ENCODE data around the gene REM2.

Gene REM2

DNA sequence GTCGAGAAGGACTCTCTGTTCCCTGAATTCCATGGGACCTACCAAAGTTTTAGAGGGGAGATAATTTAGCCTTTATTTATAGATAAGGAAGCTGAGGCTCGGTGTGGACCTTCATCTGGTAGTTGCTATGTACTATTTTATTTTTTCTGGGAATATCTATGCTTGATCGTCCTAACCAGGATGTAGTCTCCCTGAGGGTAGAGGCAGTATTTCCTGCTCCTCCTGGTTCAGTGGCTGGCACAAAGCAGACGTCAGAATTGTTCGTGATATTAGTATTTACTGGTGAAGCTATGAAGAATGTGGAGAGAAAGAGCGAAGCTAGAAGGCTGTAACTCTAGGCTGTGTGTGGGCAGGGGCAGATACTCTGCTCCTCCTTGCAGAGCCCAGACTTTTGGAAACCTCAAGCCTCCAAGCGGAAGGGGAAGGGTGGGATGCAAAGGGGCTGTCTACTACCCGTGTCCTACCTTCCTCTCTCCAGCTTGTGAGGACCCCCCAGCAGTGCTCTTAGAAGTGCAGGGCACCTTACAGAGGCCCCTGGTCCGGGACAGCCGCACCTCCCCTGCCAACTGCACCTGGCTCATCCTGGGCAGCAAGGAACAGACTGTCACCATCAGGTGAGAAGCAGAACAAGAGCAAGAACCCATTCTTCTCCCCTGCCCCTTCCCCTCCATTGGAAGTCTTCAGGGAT lies 10.0 kb upstream of the REM2 start:
- no peak for DNase-seq (ENCODE audit: low read depth)

DNA sequence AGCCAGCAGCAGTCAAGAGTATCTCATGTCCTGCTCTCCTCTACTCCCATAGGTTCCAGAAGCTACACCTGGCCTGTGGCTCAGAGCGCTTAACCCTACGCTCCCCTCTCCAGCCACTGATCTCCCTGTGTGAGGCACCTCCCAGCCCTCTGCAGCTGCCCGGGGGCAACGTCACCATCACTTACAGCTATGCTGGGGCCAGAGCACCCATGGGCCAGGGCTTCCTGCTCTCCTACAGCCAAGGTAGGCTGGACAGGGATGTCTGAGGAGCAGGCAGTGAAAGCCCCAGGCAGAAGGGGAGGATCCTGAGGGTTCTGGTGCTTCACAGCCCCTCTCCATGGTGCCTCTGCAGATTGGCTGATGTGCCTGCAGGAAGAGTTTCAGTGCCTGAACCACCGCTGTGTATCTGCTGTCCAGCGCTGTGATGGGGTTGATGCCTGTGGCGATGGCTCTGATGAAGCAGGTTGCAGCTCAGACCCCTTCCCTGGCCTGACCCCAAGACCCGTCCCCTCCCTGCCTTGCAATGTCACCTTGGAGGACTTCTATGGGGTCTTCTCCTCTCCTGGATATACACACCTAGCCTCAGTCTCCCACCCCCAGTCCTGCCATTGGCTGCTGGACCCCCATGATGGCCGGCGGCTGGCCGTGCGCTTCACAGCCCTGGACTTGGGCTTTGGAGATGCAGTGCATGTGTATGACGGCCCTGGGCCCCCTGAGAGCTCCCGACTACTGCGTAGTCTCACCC lies 7.8 kb upstream of the REM2 start:
- no peak for DNase-seq (ENCODE audit: low read depth)

DNA sequence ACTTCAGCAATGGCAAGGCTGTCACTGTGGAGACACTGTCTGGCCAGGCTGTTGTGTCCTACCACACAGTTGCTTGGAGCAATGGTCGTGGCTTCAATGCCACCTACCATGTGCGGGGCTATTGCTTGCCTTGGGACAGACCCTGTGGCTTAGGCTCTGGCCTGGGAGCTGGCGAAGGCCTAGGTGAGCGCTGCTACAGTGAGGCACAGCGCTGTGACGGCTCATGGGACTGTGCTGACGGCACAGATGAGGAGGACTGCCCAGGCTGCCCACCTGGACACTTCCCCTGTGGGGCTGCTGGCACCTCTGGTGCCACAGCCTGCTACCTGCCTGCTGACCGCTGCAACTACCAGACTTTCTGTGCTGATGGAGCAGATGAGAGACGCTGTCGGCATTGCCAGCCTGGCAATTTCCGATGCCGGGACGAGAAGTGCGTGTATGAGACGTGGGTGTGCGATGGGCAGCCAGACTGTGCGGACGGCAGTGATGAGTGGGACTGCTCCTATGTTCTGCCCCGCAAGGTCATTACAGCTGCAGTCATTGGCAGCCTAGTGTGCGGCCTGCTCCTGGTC lies 7.2 kb upstream of the REM2 start:
- no peak for DNase-seq (ENCODE audit: low read depth)

DNA sequence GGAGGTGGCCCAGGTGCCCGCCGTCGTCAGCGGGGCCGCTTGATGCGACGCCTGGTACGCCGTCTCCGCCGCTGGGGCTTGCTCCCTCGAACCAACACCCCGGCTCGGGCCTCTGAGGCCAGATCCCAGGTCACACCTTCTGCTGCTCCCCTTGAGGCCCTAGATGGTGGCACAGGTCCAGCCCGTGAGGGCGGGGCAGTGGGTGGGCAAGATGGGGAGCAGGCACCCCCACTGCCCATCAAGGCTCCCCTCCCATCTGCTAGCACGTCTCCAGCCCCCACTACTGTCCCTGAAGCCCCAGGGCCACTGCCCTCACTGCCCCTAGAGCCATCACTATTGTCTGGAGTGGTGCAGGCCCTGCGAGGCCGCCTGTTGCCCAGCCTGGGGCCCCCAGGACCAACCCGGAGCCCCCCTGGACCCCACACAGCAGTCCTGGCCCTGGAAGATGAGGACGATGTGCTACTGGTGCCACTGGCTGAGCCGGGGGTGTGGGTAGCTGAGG lies 6.0 kb upstream of the REM2 start:
- DNase-seq (ENCODE audit: low read depth) = no peak

DNA sequence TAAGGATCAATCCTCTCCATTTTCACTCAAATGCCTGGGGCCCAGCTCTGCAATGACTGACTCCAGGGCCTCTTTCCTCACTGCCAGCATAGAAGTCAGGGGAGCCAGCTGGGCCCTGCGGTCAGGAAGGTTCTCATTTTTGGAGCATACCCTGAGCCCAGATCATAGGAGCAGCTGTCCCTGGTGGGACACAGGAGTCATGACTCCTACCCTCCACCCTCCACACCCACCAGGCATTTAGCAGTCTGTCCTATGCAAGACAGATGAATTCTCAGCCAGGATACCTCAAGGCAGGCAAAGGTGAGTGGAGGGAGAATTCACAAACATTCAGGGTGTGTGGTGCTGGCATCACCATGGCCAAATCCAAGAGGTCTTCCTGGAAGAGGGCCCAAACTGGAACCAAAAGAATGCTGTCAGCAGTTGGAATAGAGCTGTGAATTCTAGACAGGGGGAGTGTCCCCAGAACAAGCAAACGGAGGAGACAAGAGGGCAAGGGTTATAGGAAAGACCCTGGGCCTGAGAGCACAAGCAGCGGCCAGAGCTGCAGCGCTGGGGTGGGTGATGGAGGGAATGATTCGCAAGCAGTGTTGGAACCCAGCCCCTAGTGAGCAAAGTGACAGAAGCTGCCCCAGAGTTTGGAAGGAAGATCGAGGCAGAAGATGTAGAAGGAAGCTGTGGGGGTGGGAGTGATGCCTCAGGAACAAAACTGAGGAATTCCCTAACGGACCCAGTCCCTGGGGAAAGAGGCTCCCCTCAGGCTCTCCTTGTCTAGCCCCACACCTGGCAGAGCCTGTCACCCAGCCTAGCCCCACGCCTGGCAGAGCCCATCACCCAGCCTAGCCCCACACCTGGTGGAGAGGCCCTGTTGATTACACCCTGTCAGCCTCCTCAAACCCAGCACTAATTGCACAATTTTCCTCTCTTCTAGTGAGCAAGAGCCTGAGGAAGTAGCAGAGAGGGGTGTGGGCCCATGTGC lies 4.5 kb upstream of the REM2 start:
- no peak for DNase-seq (ENCODE audit: low read depth)

DNA sequence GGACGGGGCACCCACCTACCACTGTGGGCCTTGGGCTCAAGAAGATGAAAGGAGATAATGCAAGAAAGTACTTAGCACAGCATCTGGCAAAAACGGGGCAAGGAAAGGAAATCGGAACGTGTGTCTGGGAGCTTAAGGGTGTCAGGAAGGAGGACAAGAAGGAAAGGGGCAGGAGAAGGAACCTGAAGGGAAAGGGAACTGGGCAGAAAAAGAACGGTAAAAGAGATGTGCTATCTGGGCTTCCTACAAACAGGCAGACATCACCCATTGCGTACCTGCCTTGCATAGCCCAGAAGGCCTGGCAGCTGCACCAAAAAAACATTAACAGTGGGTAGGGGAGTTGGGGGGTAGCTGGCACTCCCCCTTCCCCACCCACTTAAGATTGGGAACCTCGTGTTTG lies 958 bp upstream of the REM2 start:
- no peak for DNase-seq (ENCODE audit: low read depth)

DNA sequence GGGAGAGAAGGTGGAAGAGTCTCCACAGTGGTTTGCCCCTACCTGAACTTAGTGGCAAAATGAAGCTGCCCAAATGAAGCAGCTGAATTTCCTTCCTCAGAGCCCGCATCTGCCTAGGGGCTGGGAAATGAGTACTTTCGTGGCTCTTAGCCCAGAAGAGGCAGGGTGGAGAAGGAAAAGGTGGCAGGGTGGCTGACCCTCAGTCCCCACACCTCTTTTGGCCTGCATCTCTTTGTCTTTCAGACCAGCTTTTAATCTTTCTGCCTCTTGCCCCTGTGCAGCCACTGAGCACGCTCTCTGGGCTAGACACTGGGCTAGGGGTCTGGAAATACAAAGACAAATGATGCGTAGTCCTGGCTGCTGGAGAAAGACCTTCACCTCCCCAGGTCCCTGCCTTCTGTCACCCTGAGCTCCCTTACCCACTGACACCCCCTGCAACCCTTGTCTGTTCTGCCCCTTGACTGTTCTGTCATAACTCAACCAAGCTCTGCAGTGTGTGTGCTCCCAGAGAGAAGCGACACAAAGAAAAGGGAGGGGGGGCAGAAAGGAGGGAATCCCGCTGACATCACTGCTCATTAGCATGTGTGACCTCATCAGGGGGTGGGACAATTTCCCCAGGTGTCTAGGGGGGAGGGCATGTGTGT lies 371 bp upstream of the REM2 start:
- no peak for DNase-seq (ENCODE audit: low read depth)

DNA sequence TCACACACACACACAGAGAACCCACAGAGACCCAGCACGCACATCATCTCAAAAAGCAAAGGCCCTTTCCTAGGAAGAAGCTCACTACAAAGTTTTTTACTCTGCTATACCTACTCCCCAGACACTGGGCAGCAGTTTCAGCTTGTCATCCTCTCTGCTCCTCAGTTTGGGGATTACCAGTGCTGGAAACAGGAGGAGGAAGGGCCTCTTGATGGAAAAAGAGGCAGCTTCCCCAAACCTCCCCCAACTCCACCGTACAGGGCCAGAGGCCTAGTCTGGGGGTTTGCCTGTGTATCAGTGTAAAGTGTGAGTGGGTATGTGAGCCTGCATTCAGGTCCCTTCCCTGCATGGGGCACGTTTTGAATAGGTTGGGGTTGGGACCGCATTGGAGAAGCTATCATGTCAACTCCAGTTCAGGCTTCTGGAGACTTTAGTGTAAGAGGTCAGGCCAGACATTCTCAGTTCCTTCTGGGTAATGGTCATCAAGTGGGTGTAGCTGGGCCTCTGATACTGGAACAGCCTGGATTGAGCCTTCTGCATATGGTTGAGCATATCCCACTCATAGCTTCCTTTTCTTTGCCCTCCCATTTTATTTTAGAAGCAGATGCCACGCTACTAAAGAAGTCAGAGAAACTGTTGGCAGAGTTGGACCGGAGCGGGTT lies 1.2 kb downstream of the REM2 start:
- no peak for DNase-seq (ENCODE audit: low read depth)

DNA sequence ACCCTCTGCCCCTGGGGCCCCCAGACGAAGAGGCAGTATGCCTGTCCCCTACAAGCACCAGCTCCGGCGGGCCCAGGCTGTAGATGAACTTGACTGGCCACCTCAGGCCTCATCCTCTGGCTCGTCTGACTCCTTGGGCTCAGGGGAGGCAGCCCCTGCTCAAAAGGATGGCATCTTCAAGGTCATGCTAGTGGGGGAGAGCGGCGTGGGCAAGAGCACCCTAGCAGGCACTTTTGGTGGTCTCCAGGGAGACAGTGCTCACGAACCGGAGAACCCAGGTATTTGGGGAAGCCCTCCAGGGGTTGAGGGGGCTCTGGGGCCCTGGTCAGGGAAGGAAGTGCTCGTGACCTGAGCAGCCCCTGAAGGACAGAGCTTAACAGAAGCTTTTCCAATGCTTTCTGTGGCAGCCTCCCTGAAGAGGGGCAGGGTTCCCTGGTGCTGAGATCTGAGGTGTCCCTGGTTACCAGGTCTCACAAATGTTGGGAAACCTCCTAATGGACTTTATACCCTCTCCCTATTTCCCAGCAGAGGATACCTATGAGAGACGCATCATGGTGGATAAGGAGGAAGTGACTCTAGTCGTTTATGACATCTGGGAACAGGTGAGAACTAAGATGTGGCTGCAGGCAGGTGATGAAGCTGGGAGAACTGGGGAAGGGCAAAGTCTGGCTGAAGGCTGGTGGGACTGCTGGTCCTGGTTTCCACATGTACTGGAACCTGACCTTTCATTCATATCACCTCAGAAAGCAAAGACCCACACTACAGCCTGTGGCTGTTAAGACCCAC lies 1.9 kb downstream of the REM2 start:
- no peak for DNase-seq (ENCODE audit: low read depth)

DNA sequence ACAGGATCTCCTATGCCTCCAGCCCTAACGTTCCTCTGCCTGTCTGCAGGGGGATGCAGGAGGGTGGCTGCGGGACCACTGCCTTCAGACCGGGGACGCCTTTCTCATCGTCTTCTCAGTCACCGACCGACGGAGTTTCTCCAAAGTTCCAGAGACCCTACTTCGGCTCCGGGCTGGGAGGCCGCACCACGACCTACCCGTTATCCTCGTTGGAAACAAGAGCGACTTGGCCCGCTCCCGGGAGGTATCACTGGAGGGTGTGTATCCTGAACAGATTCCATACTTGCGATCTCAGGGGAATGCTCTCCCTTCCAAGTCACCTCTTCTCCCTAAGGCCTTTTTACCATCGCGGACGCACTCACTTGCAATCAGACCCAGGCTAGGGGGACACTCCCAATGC lies 3.0 kb downstream of the REM2 start:
- no peak for DNase-seq (ENCODE audit: low read depth)

DNA sequence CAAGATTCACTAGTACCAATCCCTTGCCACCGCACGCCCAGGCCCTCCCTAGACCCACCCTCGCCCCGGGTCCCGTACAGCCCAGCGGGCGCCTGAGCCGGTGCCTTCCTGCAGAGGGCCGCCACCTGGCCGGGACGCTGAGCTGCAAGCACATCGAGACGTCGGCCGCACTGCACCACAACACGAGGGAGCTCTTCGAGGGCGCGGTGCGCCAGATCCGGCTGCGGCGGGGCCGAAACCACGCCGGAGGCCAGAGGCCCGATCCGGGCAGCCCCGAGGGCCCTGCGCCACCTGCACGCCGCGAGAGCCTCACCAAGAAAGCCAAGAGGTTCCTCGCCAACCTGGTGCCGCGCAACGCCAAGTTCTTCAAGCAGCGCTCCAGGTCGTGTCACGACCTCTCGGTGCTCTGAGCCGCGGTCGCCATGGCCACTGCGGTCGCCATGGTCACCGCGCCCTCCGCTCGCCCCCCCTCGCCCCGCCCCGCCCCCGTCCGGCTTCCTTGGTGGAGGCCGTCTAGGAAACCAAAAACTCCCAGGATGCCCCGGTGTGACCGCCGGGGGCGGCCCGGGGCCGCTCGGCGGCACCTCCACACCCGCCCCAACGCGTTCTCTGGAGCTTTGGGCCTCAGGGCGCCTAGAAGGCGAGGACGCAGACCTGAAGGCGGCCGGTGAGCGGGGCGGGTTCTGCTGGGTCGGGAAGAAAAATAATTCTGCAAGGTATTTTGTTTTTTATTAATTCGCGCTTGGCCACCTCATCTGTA lies 3.7 kb downstream of the REM2 start:
- DNase-seq (ENCODE audit: low read depth) = peak; percentile 41

DNA sequence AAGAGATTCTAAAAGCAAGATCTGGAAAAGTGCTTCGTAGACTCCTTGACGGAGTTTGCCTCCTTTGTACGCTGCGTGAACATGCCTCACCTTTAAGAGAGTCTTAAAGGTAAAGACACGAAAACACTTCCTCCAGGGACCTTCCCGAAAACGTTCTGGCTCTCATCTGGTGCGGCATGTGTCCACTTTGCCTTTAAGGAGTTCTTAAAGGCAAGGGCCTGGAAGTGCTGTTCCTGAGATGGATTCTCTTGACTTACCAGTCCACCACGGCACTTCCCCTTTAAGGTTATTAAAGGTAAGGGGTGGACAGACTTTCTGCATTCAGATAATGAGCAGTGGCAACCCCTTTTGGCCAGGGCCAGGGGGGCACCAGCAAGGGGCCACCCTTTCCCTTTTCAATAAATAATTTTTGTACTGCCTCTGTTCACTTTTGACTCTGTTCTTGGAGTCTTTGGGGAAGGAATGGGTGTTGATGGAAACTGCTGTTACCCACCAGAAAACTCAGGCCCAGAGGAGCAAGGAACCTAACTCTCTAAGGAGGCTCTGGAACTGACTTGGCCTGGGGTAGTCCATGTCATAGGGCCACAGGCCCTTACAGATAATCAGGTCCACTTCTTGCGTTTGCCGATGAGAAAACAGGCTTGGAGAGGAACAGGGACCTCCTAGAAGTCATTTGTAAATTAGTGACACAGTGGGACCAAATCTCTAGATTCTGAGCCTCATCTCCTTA lies 4.4 kb downstream of the REM2 start:
- no peak for DNase-seq (ENCODE audit: low read depth)

DNA sequence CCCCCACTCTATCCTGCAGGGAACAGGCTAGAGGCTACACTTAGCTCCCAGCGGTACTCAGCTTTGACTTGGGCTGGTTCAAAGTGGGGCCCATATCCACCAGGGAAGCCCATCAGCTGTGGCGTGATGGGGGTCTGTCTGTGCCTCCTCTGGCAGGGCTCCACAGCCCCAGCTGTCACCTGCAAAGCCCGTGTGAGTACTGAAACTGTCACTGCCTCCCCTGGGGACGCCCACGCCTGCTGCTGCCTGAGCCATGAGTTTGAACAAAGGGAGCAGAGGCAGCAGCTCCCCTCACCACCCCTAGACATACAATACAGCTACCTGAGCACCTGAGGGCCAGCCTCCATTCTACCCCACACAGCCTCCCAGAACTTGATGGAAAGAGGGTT lies 5.0 kb downstream of the REM2 start:
- DNase-seq (ENCODE audit: low read depth) = no peak

DNA sequence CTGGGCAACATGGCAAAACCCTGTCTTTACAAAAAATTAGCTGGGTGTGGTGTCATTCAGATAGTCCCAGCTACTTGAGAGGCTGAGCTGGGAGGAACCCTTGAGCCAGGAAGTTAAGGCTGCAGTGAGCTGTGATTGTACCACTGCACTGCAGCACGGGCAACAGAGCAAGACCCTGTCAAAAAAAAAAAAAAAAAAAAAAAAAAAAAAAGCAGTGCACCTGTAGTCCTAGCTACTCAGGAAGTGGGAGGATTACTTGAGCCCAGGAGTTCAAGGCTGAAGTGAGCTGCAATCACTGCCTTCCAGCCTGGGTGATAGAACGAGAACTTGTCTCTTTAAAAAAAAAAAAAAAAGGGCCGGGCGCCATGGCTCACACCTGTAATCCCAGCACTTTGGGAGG lies 5.6 kb downstream of the REM2 start:
- no peak for DNase-seq (ENCODE audit: low read depth)

DNA sequence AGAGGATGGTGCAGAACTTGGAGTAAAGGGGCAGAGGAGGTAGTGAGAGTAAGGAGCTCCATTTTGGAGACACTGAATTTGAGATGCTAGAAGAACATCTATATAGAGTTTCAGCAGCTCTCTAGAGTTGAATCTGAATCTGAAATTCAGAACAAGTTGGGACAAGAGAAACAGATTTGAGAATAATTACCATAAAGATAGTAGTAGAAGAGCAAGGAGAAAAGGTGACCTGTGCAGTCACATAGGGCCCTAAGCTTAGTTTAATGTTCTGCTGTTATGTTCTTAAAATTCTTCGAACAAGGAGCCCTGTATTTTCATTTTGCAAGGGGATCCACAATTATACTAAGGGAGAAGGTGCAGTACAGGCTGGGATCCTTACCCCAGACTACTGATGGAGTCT lies 7.4 kb downstream of the REM2 start:
- DNase-seq (ENCODE audit: low read depth) = no peak

DNA sequence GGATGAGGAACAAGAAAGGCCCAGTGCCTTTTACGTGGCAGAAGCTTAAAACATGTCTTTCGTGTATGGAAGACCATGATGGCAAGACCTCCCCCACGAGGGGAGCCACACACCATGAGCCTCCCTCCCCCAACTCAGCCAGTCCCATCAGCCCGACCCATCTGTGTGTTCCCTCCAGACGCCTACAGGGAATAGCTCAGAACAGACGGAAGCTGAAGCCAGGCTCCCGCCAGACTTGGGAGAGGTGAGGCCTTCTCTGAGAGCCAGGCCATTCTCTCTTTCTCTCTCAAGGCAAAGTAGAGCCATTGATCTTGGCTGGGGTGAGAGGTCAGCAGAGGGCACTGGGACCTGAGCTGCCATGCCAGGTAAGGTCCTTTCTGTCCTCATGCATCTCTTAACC lies 9.5 kb downstream of the REM2 start:
- no peak for DNase-seq (ENCODE audit: low read depth)

DNA sequence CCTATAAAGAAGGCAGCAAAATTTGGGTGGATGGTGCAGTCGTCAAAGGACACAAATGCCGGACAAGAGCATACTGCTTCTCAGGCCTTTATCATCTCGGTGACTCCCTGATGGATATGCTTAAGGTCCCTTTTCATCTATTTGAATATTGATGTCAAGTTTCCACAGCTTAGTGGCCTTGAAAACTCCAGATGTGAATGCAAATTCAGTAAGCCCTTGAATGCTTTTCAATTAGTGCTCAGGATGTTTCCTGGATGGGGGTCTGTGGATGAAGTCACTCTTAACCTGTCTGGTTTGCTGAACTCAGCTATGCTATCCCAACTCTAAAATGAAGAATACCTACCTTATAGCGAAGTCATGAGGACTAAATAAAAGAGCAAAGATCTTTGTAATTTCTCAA lies 10.7 kb downstream of the REM2 start:
- DNase-seq (ENCODE audit: low read depth) = no peak

DNA sequence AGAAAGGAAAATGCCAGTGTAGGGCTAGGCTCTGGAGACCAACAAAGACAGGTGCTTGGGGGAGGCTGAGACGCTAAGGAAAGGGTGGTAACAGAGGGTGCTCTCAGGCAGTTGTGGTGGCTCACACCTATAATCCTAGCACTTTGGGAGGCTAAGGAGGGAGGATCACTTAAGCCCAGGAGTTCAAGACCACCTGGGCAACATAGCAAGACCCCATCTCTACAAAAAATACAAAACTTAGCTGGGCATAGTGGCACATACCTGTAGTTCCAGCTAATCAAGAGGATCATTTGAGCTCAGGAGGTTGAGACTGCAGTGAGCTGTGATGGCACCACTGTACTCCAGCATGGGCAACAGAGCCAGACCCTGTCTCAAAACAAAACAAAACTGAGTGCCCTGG lies 12.4 kb downstream of the REM2 start:
- DNase-seq (ENCODE audit: low read depth) = no peak

DNA sequence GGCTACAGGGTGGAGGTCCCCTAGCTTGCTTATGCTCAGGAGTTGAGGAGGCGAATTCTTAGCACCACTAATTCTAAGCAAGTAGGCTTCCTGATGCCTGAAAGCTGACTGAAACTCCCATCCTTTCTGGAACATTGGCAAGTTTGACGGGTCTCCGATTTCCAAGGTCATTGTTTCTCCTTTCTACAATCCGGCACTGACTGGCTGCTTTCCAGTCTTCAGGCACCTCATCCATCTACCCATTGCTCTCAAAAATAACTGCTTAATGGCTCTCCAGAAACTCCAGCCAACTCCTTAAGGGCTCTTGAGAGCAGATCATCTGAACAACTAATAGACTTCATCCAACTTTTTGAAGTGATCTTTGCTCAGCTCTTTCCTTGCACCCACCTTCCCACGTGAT lies 13.3 kb downstream of the REM2 start:
- DNase-seq (ENCODE audit: low read depth) = no peak
